T follicular helper cell (primary cell): ENCODE data around the gene RAF1.
"Not testable (repeated sequence)": the region's sequence is repeated elsewhere in the genome, so short reads cannot be mapped to it uniquely, and the experiment has no call there.

ENCODE experiments used
- DNase-seq: peaks from one replicate; pipeline ENCODE4 v3.0.0-alpha.2; 2020; ENCODE audit warnings: low read depth

The RAF1 gene

DNA sequence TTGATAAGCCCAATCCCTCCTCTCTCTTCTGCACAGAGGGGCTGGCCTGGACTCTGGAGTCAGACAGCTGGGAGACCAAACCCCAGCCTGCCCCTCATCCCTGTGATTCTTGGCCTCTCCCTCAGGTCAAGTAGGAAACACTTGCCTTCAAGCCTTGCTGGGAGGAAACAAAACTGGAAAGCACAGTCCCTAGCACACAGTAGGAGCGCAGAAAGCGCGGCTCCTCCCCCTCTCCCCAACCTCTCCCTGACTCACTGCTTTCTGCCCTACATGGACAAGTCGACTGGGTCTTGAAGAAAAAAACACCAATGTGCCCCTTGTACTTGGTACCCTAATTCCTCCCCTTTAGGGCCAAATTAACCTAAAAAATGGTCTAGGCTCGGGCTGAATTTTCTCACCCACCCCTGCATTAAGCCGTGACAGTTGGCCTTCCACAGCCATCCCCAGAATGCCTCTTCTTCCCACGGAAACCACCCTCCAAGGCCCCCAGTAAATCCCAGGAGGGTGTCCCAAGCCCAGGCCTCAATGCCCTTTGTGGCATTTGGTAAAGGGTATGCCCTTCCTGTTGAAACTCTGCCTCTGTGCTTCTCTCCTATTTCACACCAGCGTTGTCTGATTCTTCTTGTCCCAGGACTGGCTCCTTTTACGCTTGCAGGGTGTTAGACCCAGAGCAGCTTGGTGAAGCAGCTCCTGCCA lies 11.3 kb upstream of the RAF1 start:
- no peak for DNase-seq

DNA sequence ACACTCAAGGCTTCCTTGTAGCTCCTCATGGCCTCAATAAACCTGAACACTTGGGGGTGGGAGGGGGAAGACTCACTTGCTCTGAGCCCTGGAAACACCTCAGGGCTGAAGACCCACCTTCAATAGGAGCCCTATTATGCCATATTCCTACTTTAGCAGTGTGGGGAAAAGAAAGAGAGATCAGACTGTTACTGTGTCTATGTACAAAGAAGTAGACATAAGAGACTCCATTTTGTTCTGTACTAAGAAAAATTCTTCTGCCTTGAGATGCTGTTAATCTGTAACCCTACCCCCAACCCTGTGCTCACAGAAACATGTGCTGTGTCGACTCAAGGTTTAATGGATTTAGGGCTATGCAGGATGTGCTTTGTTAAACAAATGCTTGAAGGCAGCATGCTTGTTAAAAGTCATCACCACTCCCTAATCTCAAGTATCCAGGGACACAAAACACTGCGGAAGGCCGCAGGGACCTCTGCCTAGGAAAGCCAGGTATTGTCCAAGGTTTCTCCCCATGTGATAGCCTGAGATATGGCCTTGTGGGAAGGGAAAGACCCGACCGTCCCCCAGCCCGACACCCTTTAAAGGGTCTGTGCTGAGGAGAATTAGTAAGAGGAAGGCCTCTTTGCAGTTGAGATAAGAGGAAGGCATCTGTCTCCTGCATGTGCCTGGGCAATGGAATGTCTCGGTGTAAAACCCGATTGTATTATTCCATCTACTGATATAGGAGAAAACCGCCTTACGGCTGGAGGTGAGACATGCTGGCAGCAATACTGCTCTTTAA lies 10.2 kb upstream of the RAF1 start:
- DNase-seq: not testable (repeated sequence)

DNA sequence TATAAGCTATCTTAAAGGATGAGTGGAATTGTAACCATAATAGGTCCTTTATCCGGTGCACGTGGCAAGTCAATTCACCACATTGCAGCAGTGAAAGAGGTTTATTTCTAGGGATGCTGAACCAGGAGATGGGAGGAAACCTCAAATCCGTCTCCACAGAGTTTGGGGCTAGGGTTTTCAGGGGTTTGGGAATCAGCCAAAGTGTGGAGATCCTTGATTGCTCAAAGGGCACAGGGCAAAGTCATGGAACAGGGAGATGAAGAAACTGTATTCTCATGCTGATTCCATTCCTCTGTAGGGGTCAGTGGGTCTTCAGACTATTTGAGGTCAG lies 7.2 kb upstream of the RAF1 start:
- no peak for DNase-seq

DNA sequence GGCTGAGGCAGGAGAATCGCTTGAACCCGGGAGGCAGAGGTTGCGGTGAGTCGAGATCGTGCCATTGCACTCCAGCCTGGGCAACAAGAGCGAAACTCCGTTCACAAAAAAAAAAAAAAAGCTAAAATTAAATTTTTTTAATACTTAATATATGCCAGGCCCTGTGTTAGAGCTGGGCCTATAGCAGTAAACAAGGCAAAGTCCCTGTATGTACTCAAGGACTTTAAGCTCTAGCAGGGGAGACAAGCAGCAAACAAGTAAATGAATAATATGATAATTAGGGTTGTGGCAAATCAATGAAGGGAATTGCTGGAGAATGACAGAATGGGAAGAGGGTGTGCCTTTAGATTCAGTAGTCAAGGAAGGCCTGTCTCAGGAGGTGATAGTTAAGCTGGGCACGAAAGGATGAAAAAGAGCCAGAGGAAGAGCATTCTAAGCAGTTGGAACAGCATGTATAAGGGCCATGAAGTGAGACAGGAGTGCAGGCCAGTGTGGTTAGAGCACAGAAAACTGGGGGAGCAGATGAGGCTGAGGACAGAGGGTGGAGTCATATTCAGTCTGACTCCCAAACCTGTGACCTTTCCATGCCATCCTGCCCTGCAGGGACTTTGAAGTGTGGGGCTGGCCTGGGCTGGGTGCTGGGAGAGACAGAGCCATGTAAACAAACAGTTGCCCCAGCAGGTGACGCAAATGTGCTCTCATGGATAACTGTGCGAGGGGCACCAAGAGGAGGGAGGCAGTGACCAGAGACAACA lies 6.6 kb upstream of the RAF1 start:
- no peak for DNase-seq

DNA sequence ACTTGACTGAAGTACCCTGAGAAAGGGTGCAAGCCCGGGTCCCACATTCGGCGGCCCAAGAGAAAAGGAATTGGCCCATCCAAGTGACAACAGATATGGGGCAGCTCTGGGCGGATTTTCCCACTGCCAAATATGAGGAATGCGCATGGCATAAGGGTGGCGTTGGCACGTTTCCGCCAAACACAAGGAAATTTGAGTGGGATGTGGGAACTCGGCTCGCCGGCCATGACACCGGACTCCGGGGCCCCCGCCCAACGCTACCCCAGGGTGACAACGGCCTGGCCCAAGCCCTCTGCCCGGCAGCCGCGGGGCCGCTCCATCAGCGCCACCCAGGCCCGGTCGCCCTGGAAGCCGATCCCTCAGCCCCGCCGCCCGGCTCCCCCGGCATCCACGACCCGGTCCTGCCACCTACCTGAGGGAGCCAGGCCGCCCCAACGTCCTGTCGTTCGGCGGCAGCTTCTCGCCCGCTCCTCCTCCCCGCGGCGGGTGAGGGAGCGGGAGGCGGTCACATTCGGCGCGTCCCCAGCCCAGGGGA lies 449 bp downstream of the RAF1 start:
- DNase-seq: peak; percentile 45

DNA sequence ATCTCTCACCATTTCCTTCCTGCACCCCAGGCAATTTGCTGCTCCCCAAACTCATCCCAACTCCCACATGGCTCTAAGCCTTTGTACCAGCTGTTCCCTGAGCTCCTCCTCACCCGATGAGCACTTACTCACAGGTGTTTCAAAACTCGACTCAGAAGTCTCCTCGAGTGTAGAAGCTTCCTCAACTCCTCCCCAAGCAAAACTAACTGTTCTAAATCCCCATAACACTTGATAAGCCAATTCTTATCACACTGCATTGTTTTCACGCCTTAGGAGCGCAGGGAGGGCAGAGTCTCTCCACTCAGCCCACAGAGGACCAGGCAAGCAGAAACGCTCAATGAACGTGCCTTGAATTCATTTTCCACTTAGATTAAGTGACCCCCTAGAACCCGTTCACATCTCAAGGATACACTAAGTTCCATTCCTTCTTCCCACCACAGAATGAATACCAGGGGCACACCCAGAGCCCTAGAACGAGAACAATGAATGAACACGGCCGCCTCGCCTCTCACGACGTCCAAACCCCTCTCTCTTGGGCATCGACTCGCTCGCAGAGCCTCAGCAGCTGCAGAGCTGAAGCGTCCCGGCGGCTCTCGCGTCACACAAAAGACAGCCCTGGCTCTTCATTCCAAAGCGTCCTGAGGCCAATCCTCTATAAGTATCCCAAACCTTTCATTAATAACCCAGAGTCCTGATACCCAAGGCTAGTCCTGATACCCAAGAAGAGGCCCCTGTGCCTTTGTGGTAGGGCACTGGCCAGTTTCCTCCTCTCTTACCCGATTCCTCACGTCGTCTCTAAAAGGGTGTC lies 1.1 kb downstream of the RAF1 start:
- no peak for DNase-seq

DNA sequence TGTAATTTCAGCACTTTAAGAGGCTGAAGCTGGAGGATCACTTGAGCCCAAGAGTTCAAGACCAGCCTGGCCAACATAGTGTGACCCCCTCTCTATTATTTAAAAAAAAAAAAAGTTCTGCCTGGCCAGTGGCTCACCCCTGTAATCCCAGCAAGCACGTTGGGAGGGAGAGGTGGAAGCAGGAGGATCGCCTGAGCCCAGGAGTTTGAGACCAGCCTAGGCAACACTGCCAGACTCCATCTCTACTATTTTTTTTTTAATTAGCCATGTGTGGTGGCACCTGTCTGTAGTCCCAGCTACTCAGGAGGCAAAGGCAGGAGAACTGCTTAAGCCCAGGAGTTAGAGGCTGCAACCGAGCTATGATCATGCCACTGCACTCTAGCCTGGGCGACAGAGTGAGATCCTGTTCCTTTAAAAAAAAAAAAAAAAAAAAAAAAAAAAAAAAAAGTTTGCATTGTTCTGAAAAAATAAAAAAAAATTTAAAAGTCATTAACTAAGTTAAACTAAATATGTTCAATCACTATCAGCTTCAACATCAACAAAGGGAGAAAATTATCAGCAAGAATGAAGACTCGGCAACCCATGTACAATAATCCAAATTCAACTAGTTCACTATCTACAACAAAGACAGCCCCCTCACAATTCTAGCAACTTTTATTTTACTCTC lies 1.9 kb downstream of the RAF1 start:
- no peak for DNase-seq

DNA sequence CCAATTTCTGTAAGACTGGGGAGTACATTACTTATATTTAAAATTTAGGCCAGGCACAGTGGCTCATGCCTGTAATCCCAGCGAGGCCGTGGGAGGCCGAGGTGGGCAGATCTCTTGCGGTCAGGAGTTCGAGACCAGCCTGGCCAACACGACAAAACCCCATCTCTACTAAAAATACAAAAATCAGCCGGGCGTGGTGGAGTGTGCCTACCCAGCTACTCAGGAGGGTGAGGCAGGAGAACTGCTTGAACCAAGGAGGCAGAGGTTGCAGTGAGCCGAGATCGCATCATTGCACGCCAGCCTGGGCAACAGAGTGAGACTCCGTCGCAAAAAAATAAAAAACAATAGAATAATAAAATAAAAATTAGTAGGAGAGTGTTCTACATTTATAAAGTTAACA lies 2.5 kb downstream of the RAF1 start:
- DNase-seq: not testable (repeated sequence)

DNA sequence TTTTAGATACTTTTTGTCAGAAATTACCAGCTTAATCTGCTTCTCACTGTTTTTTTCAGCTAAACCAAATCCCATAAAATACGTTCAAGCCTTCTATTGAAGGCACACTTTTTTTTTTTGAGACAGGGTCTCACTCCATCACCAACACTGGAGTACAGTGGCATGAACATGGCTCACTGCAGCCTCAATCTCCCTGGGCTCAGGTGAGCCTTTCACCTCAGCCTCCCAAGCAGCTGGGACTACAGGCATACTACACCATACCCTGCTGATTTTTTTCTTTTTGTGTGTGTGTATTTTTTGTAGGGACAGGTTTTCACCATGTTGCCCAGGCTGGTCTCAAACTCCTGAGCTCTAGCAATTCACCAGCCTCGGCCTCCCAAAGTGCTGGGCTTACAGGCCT lies 3.7 kb downstream of the RAF1 start:
- no peak for DNase-seq

DNA sequence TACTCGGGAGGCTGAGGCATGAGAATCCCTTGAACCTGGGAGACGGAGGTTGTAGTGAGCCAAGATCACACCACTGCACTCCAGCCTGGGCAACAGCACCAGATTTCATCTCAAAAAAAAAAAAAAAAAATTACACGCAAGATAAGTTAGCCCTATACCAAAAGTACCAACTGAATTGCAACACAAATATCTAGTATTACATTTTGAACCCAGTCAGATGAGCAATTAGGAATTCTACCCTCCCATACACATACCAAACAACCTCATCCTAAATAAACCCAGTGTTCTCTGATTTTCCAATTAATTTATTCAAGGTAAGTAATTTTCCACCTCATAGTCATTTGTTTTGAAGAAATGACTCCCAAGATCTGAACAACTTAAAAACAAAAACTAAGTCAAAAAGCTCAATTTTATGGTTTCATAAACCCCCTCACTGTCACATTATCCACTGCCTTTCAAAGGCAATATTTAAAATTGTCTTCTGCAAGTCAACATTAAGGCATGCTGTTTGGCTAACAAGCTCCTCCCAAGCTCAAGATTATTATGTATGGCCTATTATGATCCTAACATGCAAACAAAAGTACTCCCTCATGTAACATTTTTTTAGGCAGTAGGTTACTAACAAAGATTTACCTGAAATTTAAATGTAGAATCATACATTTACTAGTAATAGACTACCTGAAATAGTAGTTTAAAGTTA lies 4.5 kb downstream of the RAF1 start:
- no peak for DNase-seq

DNA sequence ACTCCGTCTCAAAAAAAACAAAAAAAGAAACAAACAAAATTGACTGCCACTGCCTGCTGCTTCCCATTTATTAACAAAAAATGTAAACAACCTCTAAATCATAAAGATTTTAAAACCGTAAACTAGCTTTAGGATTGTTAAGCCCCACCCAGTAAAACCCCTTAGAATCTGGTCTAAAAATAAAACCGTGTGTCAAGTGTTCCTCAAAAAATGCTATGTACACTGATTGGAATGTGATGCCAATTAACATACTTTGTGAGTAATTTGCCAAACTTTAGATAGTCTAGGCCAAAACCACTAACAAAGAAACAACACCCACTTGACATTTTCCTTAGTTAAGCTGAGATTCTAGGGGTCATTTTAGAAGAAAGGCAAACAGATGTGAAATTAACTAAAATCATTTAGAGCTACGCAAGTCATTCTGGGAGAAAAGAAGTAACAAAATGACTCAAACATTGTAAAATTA lies 5.3 kb downstream of the RAF1 start:
- no peak for DNase-seq

DNA sequence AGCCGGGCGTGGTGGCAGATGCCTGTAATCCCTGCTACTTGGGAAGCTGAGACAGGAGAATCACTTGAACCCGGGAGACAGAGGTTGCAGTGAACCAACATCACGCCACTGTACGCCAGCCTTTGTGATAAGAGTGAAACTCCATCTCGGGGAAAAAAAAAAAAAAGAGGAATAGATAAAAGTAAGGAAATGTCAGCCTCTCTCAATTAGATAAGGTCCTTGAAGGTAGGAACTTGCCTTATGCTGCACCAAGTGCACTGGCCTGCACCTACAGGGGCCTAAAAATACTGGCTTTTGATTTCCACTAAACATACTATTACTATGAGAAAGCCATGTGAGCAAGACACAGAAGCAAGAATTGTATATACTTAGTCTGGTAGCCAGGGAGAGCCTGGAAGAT lies 7.1 kb downstream of the RAF1 start:
- DNase-seq: no peak

DNA sequence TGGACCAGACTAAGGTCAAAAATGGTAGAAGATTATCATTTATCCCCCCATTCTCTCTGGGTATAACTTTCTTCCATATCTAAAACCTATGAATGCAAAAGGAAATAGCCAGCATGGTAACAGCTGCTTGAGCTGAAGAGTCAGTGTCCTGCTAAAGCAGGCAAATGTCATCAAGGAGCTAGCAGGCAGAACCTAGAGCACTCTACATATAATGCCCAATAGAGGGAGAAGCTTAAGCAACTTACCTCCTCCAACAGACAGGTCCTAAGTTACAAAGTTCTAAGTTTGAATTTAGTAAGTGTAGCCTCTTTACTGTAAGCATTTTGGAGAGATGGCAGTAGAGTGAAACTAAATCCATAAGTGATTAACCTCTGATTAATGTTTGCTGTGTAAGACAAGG lies 7.7 kb downstream of the RAF1 start:
- no peak for DNase-seq

DNA sequence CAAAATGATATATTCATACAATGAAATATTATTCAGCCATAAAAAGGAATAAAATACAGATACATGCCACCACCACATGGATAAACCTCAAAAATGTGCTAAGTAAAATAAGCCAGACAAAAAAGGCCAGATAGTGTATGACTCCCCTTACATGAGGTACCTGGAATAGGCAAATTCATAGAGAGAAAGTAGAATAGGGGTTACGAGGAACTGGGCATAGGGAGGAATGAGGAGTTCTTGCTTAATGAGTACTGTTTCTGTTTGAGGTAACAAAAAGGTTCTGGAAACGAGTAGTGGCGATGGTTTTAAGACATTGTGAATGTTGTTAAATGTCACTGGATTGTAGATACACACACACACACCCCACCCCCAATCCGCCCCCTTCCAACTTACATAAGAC lies 8.2 kb downstream of the RAF1 start:
- DNase-seq: no peak

DNA sequence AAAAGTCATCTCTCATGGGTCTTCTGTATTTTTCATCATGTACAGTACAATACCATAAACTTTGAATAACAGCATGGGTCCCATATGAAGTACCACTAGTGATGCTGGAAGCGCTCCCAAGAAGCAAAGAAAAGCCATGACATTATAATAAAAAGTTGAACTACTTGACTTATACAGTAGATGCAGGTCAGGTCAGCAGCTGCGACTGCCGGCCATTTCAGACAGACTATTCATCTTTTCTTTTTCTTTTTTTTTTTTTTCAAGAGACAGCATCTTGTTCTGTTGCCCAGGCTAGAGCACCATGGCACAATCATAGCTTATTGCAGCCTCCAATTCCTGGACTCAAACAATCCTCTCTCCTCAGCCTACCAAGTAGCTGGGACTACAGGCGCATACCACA lies 10.2 kb downstream of the RAF1 start:
- DNase-seq: no peak

DNA sequence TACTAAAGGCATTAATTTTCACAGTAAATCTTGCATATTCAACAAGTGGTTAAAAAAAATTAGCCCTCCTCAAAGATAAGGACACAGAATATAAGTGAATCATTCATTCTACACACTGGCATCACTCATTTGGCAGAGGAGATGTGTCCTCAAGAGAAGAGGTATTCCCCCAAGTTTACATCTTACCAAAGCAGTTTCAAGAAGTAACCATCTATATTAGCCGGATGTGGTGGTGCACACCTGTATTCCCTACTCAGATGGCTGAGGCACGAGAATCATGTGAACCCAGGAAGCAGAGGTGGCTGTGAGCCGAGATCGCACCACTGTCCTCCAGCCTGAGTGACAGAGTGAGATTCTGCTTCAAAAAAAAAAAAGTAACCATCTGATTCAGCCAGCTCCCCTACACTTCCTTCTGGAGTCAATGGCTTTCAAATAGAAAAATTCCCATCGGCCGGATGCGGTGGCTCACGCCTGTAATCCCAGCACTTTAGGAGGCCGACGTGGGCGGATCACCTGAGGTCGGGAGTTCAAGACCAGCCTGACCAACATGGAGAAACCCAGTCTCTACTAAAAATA lies 15.4 kb downstream of the RAF1 start:
- DNase-seq: no peak

DNA sequence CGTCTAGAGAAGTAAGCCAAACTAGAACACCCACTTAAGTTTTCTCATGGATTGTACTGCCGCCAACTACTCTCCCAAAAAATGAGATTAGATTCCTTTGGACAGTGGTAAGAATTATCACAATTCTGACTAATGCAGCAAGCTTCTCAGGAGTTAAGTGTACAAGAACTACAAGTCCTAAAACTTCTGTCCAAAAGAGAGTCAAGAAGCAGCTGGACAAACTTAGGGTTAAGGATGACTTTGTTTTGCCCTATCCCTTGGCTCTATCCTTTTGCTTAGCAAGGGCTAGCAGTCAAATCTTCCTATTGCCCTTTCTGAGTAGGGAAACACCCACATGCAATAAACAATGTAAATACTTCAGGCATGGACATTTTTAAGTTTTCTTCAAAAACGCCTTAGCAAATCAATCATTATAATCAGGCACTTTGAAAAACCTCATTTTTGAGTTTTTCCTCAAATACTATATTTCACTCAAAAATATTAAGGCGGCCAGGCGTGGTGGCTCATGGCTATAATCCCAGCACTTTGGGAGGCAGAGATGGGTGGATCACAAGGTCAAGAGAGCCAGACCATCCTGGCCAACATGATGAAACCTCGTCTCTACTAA lies 19.5 kb downstream of the RAF1 start:
- DNase-seq: no peak

DNA sequence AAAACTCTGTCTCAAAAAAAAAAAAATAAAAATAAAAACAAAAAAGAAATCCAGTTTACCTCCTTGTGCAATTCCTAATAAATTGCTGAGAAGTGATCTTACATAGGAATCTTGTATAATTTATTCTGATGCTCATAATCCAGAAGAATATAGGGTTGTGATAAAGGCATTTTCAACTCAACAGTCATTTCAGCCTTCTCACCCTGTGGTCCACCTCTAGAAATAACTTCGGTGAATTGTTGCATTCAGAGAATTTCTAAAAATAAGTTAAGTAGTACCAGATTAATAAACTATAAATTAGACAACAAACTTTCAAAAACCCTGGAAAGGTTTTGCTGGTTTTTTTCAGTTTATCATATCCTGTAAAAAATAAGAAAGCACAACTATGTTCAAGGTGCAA lies 20.2 kb downstream of the RAF1 start:
- no peak for DNase-seq

DNA sequence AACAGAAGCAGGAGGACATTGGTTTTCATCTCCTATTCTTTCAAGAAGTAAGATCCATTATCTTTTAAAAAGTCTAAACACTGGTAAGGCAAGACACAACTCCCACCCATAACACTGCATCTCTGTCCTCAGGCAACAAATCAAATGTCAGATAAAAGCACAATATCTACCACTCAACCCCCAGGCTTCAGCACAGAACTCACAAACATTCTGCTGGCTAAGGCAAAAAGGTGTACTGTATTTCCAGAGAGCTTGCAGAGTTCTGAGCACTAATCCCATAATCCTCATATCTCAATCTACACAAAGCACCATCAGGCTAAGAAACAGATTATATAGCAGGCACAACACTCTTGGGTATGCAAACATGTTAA lies 20.9 kb downstream of the RAF1 start:
- DNase-seq: no peak

DNA sequence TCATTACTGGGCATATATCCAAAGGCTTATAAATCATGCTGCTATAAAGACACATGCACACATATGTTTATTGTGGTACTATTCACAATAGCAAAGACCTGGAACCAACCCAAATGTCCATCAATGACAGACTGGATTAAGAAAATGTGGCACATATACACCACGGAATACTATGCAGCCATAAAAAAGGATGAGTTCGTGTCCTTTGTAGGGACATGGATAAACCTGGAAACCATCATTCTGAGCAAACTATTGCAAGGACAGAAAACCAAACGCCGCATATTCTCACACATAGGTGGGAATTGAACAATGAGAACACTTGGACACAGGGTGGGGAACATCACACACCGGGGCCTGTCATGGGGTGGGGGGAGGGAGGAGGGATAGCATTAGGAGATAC lies 23.1 kb downstream of the RAF1 start:
- DNase-seq: not testable (repeated sequence)
